ENCODE results near the gene ADNP. TPM values are rescaled to one million over a fixed set of nuclear protein-coding genes. Genes with fewer than 3 reads are reported as not detected.

Gene ADNP
- total and polyA plus RNA-seq, 2 of the 13 experiments (the other 11 are each of a cell fraction or from before 2014, with no cell fraction given) = 21.0 to 21.5 TPM

DNA sequence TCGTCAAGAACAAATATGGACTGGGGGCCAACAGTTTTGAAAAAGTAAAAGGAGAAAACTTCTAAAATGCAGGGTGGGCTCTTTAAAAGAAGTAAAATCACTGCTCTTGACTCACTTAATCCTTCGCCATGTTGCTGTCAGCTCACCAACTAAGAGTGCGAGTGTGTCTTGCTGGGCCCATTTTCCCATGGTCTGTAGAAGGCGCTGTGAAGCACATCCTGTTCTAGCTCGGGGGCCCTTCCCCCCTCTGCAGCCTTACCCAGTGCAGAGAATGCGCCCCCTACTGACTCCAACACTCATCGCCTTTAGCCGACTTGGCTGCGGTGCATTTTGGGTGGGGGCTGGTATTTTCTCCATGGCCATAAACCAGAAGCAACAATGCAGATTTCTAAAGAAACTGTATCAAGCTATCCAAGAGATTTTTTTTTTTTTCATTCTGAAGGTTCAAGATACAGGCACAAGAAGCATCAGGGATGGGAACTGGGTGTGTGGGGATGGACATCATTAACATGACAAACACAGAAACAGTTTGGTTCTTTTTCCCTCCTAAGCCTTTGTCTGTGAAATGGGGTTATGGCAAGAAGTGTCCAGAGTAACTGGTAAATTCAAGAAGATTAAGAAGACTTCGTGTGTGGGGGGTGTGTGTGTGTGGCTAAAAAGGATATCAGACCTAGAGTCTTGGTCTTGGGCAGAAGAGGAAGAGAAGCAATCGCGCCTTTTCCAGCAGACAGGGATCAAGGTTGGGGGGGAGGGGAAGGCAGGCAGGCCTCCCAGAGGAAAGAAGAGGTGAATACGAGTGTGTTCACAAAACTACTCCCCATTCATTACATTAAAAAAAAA, 1.7 kb downstream of the ADNP start (continued):
- TF ChIP-seq, protein P1, sequence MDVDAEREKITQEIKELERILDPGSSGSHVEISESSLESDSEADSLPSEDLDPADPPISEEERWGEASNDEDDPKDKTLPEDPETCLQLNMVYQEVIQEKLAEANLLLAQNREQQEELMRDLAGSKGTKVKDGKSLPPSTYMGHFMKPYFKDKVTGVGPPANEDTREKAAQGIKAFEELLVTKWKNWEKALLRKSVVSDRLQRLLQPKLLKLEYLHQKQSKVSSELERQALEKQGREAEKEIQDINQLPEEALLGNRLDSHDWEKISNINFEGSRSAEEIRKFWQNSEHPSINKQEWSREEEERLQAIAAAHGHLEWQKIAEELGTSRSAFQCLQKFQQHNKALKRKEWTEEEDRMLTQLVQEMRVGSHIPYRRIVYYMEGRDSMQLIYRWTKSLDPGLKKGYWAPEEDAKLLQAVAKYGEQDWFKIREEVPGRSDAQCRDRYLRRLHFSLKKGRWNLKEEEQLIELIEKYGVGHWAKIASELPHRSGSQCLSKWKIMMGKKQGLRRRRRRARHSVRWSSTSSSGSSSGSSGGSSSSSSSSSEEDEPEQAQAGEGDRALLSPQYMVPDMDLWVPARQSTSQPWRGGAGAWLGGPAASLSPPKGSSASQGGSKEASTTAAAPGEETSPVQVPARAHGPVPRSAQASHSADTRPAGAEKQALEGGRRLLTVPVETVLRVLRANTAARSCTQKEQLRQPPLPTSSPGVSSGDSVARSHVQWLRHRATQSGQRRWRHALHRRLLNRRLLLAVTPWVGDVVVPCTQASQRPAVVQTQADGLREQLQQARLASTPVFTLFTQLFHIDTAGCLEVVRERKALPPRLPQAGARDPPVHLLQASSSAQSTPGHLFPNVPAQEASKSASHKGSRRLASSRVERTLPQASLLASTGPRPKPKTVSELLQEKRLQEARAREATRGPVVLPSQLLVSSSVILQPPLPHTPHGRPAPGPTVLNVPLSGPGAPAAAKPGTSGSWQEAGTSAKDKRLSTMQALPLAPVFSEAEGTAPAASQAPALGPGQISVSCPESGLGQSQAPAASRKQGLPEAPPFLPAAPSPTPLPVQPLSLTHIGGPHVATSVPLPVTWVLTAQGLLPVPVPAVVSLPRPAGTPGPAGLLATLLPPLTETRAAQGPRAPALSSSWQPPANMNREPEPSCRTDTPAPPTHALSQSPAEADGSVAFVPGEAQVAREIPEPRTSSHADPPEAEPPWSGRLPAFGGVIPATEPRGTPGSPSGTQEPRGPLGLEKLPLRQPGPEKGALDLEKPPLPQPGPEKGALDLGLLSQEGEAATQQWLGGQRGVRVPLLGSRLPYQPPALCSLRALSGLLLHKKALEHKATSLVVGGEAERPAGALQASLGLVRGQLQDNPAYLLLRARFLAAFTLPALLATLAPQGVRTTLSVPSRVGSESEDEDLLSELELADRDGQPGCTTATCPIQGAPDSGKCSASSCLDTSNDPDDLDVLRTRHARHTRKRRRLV (CRISPR knock-in tag; IDR thresholded peaks at IDR 0.05) = no peak; the same call in 1 of the 2 replicates
- TF ChIP-seq MZF1 (CRISPR knock-in tag; IDR thresholded peaks at IDR 0.05; ENCODE audit: borderline replicate concordance) (no peak), ZNF816 (CRISPR knock-in tag; IDR thresholded peaks at IDR 0.05; ENCODE audit: borderline replicate concordance) (peak; percentile 6; the same call in 1 of the 2 replicates), MIXL1 (CRISPR knock-in tag; IDR thresholded peaks at IDR 0.05) (peak; percentile 97), ZIK1 (CRISPR knock-in tag; IDR thresholded peaks at IDR 0.05; ENCODE audit: borderline replicate concordance, low read depth) (peak; percentile 63; the same call in 1 of the 2 replicates), KDM4B (CRISPR knock-in tag; IDR thresholded peaks at IDR 0.05) (peak; percentile 89), GZF1 (CRISPR knock-in tag; IDR thresholded peaks at IDR 0.05) (peak; percentile 93), HDAC2 (CRISPR knock-in tag; IDR thresholded peaks at IDR 0.05) (peak; percentile 96), NFYB (CRISPR knock-in tag; IDR thresholded peaks at IDR 0.05) (no peak), THAP9 (CRISPR knock-in tag; IDR thresholded peaks at IDR 0.05; ENCODE audit: borderline replicate concordance) (peak; percentile 78; the same call in 1 of the 2 replicates), ZNF230 (CRISPR knock-in tag; IDR thresholded peaks at IDR 0.05) (peak; percentile 49; the same call in 1 of the 2 replicates), ELF4 (CRISPR knock-in tag; IDR thresholded peaks at IDR 0.05; ENCODE audit: borderline replicate concordance) (no peak), MLLT10 (CRISPR knock-in tag; IDR thresholded peaks at IDR 0.05) (no peak), ZNF333 (CRISPR knock-in tag; IDR thresholded peaks at IDR 0.05; ENCODE audit: borderline replicate concordance) (peak; percentile 82; the same call in 1 of the 2 replicates), TARDBP (CRISPR knock-in tag; IDR thresholded peaks at IDR 0.05) (peak; percentile 98)
- TF ChIP-seq, protein P2, sequence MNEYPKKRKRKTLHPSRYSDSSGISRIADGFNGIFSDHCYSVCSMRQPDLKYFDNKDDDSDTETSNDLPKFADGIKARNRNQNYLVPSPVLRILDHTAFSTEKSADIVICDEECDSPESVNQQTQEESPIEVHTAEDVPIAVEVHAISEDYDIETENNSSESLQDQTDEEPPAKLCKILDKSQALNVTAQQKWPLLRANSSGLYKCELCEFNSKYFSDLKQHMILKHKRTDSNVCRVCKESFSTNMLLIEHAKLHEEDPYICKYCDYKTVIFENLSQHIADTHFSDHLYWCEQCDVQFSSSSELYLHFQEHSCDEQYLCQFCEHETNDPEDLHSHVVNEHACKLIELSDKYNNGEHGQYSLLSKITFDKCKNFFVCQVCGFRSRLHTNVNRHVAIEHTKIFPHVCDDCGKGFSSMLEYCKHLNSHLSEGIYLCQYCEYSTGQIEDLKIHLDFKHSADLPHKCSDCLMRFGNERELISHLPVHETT (CRISPR knock-in tag; conservative IDR thresholded peaks at IDR 0.05) = no peak; the same call in 1 of the 2 replicates
- TF ChIP-seq, protein P3, sequence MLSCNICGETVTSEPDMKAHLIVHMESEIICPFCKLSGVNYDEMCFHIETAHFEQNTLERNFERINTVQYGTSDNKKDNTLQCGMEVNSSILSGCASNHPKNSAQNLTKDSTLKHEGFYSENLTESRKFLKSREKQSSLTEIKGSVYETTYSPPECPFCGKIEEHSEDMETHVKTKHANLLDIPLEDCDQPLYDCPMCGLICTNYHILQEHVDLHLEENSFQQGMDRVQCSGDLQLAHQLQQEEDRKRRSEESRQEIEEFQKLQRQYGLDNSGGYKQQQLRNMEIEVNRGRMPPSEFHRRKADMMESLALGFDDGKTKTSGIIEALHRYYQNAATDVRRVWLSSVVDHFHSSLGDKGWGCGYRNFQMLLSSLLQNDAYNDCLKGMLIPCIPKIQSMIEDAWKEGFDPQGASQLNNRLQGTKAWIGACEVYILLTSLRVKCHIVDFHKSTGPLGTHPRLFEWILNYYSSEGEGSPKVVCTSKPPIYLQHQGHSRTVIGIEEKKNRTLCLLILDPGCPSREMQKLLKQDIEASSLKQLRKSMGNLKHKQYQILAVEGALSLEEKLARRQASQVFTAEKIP (CRISPR knock-in tag; IDR thresholded peaks at IDR 0.05; ENCODE audit: borderline replicate concordance) = no peak

All from HepG2 (cell line).